Sciatic nerve (tissue), 2 donors: ENCODE results near the gene TNF. TPM values are rescaled to one million over a fixed set of nuclear protein-coding genes. Genes with fewer than 3 reads are reported as not detected.
"Not testable (repeated sequence)": the region's sequence is repeated elsewhere in the genome, so short reads cannot be mapped to it uniquely, and the experiment has no call there.

Experiments
- ATAC-seq: fragments of 200-7000 bp; cut with Tn5 transposase; one replicate; pipeline ENCODE4 v1.9.1; 2020; ENCODE audit warnings: mild to moderate bottlenecking, moderate library complexity
- DNase-seq: peaks from one replicate; pipeline ENCODE4 v3.0.0-alpha.2; 2020; ENCODE audit warnings: low spot score
- intact Hi-C: fragments of 100-400 bp; cut with DNase I; formaldehyde crosslinking; loops from one replicate; pipeline ENCODE4 v1.14.2; 2022
- total RNA-seq: library from RNA; stranded (reverse); fragmentation: NEBNext Ultra II Directional; extraction: Animal tissue kit (Norgen Biotek cat#: 25700); gene quantifications from one replicate; pipeline ENCODE4 v1.2.1, GENCODE V29; 2021
- donor health status: DM: no; HTN: no; CAD: no.
- donor health status: DM: no; HTN: no; CAD: no.

TNF gene
- total RNA-seq, 1 donor from 2014 or later = 0.40 TPM

DNA sequence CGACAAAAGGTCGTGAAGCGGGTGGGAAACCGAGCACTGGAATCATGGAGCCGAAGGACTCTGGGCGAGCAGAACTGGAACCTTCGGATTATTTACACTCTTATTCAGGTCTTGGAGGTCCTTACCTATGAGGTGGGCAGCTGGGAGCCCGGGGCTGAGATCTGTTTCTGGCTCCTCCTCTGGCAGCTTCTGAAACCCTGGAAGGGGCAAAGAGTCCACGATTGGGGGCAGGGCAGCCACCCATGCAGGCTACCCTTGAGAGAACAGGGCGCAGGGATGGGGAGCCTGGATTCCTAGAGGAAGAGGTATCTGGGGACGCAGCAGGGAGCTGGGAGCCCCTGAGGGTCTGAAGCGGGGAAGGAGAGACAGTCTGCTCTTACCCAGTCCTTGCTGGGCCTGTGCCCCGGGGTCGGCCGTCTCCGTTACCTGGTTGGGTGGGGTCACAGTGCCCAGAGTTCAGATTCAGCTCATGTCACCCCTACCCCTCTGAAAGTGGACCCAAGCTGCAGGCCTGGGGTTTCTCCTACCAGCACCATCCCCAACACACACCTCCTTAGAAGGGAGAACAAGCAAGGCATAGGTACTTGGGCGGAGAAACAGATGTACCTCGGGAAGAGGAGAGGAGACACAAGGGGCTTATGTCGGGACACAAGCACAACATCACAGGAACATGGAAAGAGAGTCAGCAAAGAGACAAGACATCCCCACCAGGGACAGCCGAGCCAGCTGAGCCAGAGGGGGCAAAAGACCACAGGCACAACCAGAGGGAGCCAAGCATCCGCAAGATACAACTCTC is 6.3 kb downstream of the TNF start:
- intact Hi-C loops = no loop called here
- no peak for DNase-seq
- ATAC-seq = peak; percentile 44

DNA sequence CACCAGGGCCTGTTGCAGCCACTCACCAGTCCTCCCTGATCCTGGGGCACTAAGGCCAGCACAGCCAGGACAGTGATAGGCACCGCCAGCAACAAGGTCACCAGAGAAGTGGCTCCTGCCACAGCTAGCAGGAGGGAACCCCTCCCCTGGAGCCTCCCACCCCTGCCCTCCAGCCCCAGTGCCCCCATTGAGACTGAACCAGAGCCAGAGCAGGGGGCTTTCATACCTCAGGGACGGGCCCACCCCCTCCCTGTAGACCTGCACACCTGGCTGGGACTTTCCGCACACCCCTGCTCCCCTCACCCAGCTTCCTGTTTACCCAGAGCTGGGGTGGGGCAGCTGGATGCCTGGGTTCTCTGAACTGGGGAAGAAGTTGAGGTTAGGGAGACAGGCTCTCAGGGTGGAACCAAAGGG is 6.9 kb downstream of the TNF start, which contains the start of gene LTB:
LTB (minus strand) TSS at position 195 of the 414 bp plus-strand sequence; CDS start at position 188, 7 bp downstream.
- no peak for ATAC-seq
- no peak for DNase-seq
- intact Hi-C loops = no loop called here

DNA sequence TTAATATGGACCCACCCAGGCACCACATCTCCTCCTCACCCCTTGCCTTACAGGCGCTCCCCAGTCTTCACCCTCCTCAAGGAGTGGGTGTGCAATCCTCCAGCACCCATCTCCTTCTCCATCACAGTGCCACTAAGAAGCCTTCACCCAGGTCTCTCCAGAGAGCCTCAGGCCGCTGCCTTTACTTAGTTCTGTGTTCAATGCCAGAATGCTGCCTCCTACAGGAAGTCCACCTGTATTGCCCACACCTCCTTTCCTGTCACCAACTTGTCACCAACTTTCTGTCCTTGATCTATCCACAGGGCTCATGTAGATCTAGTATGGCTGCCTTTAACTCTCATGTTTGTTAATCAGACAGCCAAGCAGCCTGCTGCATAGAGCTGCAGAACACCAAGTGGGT is 10.1 kb downstream of the TNF start:
- no peak for ATAC-seq
- intact Hi-C loops = no loop called here
- no peak for DNase-seq

DNA sequence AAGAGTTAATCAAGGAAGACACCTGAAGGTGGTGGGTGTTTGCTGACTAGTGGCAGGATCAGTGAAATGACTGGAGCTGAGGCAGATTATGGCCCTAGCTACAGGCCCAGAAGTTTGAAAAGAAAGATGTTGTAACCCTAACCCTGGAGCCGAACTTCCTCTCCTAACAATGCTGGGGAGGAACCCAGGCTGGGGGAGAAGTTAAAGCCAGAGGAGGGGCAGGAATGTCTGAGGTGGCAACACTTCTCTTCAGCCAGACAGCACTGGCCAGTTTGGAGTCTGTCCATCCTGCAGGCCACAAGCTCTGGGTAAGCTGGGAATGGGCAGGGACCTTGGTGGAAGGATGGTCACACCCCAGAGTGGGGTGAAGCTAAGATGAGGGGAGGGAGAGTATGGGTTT is 10.6 kb downstream of the TNF start, which contains the start of gene LST1:
LST1 (plus strand) TSS at position 270 of the 400 bp plus-strand sequence. CDS start 1,023 bp downstream, outside the sequence.
- peak; percentile 39 for ATAC-seq
- intact Hi-C loops = no loop called here
- DNase-seq = no peak

DNA sequence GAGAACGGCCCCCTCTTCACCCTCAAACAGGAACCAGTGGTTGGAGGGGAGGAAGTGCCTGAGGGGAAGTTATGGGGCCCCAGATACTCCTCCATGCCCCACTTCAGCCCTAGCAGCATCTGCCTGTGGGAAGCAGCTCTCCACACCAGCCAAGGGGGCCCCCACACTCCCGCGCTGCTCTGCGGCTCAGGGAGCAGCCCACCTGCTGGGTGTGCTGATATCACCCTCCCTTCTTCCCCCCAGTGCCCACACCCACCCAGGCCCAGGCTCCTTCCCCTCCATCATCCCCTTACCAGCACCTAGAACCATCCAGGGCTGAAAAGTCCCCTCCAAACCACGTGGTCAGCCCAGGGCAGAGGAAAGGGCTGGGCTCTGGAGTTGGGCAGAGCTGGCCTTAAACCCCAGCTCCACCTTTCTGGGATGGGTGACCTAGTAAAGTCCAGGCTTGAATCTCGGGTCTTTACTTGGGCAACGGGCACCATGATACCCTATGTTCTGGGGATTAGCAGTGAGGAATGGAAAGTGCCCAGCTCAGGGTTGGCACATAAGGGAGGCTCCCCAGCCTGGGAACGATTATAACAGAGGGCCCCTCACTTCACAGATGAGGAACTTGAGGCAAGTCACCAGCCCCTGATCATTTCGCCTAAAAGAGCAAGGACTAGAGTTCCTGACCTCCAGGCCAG is 11.4 kb downstream of the TNF start:
- ATAC-seq = peak; percentile 69
- no peak for DNase-seq
- intact Hi-C loops = no loop called here

DNA sequence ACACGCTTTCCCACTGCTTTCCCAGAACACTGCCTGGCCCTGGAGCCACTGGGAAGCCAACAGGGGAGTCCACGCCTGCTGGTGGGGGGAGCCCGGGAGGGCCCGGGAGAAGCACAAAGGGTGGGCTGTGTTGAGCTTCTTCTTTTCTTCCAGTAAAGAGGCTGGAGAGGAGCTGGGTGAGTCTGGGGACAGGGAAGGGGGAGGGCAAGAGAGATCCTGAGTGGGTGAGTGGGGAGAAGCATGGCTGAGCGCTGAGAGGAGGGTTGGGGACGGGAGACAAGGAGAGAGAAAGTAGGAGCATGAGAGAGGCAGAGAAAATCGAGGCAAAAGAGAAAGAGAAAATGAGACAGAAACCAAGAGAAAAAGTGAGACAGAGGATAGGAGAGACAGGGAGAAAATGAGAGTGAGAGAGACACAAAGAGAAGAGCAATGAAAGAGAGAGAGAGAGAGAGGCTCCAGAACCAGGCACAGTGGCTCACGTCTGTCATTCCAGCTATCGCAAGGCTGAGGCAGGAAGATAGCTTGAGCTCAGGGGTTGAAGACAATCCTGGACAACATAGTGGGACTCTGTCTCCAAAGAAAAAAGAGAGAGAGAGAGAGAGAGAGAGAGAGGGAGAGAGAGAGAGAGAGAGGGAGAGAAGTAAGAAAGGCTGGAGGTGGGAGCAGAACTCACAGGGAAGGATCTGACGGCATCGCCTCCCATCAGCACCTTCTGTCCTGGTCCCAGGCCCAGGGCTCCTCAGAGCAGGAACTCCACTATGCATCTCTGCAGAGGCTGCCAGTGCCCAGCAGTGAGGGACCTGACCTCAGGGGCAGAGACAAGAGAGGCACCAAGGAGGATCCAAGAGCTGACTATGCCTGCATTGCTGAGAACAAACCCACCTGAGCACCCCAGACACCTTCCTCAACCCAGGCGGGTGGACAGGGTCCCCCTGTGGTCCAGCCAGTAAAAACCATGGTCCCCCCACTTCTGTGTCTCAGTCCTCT is 12.7 kb downstream of the TNF start:
- ATAC-seq (no peak), DNase-seq (no peak)
- intact Hi-C loops = no loop called here

DNA sequence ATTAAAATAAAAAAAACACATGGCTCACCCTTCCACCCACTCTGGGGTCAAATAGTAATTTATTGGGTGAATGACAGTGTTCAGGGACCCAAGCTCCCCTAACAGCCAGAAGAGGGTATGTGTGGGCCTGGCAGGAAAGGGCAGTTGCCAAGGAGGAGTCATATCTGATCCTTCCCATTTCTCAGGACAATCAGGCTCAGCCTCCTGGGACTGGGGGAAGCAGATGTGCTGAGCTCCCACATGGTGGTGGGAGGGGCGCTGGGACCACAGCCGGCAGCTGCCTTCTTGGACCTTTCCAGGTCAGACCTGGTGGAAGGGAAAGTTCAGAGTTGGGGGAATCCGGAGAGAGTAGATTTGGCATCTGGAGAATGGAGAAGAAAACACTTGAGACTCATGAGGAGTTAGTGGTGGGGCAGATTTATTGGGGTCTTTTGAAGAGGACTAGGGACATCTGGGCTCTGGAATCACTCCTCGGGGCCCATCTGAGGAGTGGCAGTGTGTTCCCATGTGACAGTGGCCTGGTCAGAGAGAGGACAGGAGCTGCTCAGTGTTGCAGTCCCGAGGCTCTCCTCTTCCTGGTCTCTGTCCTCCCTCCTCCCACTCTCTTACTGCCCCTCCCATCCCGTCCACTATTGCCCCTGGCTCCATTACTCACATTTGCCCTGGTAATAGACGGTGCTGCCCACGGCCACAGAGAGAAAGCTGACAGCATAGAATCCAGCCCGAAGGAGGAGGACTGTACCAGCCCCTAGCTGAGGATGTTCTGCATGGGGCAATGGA is 13.7 kb downstream of the TNF start:
- no peak for ATAC-seq
- DNase-seq = no peak
- intact Hi-C loops = no loop called here

DNA sequence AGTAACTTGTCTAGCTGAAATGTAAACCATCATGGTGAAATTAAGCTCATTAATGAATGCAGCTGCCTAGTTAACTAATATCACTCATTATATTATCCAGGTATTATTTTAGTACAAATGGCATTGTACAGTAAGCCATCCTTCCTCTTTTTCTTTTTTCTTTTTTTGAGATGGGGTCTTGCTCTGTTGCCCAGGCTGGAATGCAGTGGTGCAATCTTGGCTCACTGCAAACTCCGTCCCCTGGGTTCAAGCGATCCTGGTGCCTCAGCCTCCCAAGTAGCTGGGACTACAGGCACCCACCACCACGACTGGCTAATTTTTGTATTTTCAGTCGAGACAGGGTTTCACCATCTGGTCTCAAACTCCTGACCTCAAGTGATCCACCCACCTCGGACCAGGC is 15.3 kb downstream of the TNF start:
- intact Hi-C loops, ATAC-seq, DNase-seq: not testable (repeated sequence)

DNA sequence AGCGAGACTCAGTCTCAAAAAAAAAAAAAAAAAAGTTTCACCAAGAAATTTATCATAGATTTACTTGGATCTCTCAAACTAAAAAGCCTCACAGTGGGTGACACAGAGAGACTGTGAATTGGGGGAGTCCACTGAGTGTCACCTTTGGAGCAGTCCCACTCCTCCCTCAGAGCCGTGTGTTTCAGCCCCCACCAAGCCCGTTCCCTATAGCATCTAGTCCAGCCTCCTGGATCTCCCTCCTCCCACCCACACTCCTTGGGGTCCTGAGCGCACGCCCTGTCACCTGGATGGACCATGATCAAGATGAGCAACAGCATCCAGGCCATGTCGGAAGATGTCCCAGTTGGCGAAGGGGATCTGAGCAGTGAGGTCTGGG is 17.0 kb downstream of the TNF start:
- ATAC-seq (no peak), DNase-seq (no peak)
- intact Hi-C loops = no loop called here

DNA sequence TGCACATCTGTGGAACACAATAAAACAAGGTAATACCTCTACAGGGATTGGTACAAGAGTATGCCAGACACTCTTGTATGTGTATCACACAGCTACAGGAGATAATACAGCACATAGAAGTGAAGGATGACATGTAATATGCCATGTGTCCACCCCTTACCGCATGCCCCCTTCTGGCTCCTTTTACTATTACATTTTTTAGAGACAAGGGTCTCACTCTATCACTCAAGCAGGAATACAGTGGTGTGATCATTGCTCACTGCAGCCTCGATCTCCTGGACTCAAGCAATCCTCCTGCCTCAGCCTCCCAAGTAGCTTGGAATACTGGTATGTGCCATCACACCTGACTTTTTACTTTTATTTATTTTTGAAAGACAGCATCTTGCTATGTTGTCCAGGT is 21.6 kb downstream of the TNF start:
- no peak for DNase-seq
- intact Hi-C loops = no loop called here
- ATAC-seq = peak; percentile 39

DNA sequence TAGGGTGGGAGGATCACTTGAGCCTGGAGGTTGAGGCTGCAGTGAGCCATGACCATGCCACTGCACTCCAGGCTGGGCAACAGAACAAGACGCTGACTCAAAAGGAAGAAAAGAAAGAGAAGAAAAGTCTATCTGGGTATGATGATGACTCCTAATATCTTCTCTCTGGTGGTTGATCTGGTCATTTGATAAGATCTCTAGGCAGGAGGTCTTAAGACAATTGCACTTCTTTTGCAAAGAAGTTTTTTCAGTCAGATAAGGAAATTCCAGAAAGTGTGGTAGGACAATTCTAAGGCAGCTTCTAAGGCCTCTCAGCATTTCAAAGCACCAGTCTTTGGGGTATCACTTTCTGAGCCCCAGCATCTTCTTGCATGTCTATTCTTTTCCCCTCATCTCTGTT is 32.0 kb downstream of the TNF start:
- ATAC-seq = no peak
- no peak for DNase-seq
- intact Hi-C loops = no loop called here

DNA sequence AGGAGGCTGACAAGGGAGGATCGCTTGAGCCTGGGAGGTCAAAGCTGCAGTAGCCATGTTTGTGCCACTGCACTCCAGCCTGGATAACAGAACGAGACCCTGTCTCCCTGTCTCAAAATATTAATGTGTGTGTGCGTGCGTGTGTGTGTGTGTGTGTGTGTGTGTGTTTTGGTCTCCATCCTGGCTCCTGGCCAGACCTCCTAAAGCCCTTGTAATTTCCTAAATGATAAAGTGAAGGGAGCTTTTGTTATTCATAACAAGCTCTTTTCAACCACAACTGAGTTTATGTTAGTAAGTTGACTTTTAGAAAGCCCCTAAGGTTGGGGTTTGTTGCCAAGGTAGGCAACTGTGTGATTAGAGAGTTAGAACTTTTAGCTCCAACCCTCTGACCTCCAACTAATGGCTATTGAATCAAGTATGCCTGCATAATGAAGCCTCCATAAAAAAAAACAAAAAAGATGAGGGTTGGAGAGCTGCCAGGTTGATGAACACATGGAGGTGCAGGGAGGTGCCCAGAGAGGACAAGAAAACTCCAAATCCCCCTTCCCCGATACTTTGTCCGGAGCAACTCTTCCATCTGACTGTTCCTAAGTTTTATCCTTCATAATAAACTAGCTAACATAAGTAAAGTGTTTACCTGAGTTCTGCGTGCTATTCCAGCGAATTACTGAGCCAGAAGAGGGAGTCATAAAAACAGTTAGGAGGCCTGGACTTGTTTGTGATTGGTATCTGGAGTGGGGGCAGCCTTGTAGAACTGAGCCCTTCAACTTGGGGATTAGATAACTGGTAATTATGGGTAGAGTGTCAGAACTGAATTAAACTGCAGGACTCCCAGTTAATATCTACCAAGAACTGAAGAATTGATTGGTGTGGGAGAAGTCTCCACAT is 34.4 kb downstream of the TNF start:
- ATAC-seq (no peak), DNase-seq (no peak)
- intact Hi-C loops = no loop called here

DNA sequence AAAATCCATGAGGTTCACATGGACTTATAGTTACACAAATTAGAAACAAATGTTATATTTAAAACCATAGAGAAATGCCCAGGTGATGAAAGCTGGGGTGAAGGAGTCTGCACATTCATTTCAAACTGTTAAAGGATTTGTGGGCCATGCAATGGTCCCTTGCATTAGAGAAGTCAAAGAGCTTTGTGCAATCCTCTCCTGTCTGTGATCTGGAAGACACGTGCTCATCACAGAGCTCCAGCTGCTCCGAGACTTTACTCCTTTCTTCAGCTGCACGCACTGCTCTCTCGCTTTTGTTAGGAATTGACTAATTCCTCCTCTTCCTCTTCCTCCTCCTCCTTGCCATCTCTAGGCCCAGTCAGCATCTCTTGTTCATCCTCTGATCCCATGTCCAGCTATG is 35.6 kb downstream of the TNF start:
- no peak for DNase-seq
- intact Hi-C loops = no loop called here
- ATAC-seq = no peak

DNA sequence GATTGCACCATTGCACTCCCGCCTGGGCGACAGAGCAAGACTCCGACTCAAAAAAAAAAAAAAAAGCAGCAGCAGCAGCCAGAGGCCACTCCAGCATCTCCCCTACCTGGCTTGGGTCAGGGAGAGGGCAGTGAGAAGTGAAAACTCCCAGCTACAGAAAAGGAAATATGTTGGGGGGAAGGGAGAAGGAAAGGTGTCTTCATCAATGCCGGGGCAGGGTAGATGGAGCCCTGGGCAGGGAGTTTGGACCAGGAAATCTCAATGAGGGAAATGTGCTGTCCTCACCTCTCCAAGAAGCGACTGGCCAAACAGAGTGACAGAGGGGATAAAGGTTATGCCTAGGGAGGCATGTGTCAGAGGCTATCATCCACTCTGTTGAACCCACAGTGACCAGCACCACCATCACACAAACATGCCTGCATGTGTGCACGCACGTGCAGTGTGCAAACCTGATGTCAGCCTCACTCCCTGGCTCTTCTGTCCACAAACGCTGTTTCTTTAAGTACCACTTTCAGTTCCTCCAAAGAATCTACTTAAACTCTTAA is 38.8 kb downstream of the TNF start:
- peak; percentile 29 for ATAC-seq
- intact Hi-C loops = no loop called here
- DNase-seq = no peak

DNA sequence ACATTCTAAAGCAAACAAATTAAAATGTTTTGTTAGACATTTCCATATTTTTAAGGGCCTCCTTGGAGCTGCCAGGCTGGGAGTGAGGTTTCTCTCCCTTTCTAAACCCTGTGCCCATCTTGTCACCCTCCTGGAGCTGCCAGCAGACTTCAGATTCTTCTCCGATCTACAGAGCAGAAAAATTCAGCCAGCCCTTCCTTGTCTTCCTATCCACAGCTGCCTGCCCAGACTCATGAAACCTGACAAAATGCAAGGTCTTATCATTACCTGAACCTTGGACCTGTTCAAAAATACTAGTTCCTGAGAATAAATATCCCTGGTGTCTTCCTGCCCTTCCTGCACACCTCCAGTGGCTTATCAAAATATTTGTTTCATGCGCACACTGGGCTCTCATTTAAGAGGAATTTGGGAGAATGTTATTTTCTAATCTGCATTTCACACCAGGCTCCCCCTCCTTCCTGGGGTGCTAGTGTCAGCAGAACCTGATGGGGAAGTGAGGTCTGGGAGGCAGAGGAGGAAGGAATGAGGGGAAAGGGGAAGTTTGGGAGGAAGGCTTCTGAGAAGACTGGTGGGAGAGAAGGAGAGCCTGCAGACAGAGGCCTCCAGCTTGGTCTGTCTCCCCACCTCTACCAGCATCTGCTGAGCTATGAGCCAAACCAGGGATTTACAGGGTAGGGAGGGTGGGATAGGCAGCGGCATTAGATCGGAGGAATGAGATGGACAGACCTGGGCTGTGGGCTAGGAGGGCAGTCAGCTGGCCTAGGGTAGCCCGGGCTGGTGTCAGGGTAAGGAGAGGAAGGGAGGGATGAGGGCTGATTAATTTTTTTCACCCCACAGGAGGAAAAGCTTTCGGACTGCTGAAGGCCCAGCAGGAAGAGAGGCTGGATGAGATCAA is 39.6 kb downstream of the TNF start, which contains the start of gene AIF1:
AIF1 (plus strand) TSS at position 551 of the 895 bp plus-strand sequence; CDS start at position 647, 96 bp downstream.
- no peak for DNase-seq
- ATAC-seq = no peak
- intact Hi-C loops = no loop called here

DNA sequence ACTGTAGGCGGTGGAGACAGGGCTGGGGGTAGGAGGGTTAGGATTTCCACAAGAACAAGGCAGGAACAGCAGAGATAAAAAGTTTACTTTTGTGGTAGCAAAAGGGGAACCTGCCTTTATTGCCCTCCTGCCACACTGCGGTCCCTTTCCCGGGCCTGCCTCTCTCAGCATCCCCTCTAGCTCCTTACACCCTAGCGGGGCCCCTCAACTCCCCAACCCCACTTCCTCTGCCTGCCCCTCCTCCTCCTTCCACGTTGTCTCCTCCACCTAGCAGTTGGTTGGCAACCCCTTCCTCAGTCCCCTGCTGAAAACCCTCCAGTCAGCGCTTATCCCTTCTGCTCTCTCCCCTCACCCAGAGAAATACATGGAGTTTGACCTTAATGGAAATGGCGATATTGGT is 40.4 kb downstream of the TNF start:
- intact Hi-C loops = no loop called here
- no peak for DNase-seq
- no peak for ATAC-seq
